GM18507 (cell line): ENCODE measurements around the gene SPAG4.

Experiments
- DNase-seq: peaks from one replicate; pipeline ENCODE4 v3.0.0; 2011; ENCODE audit warnings: low read depth; ENCODE audit not compliant: insufficient read length; ENCODE audit errors: extremely low spot score
- FAIRE-seq: peaks from 2 replicates; lab custom pipeline; 2011; peaks lifted over from hg19 to GRCh38; lab: Jason Lieb, UNC

SPAG4 gene

GRCh38 chr20:35615667-35616464 is at the start of gene SPAG4:
SPAG4 (plus strand) TSS chr20:35615829; CDS start chr20:35616004, 175 bp downstream.
- FAIRE-seq = no peak
- peak; percentile 96 for DNase-seq

DNA sequence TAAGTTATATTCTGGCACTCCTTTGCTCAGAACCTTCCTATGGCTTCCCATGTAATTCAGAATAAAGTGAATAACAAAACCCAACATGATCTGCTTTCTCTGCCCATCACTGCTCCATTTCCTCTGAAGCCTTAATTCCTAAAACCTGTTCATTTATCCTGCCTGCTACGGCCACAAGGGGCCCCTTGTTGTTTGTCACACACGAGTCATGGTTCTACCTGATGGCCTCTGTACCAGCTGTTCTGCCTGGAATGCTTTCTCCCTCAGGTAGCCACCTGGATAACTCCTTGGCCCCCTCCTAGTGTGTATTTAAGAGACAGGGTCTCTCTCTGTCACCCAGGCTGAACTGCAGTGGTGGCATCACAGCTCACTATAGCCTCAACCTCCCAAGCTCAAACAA is 47.0 kb upstream of the SPAG4 start:
- DNase-seq (no peak), FAIRE-seq (no peak)

GRCh38 chr20:35571555-35571954 is 44.1 kb upstream of the SPAG4 start:
- DNase-seq (no peak), FAIRE-seq (no peak)

DNA sequence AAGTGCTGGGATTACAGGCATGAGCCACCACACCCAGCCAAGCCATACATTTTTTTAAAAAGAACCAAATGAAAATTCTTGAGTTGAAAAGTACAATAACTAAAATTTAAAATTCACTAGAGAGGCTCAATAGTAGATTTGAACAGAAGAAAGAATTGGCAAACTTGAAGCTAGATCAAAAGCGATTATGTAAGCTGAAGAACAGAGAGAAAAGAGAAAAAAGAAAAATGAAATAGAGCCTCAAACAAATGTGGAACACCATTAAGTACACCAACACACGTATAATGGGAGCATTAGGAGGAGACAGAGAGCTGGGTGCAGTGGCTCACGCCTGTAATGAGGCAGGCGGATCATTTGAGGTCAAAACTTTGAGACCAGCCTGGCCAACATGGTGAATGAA is 42.8 kb upstream of the SPAG4 start:
- DNase-seq = no peak
- no peak for FAIRE-seq

DNA sequence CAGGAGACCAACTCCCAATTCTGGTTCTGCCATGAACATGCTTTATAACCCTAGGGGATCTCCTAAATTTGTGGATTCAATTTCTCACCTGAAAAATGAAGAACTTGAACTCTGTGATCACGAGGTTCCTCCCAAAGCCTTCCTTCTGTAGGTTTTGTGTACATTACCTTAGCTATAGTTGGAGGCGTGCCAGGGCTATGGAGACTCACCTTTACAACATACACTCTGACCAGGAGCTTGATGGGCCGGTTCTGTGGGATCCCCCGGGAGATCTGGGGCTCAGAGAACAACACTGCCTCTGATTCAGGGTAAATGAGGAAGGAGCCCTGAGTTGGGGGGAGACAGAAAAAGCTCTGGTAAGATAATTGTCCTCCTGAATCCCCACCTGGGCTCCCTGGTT is 39.7 kb upstream of the SPAG4 start:
- no peak for DNase-seq
- FAIRE-seq = no peak

DNA sequence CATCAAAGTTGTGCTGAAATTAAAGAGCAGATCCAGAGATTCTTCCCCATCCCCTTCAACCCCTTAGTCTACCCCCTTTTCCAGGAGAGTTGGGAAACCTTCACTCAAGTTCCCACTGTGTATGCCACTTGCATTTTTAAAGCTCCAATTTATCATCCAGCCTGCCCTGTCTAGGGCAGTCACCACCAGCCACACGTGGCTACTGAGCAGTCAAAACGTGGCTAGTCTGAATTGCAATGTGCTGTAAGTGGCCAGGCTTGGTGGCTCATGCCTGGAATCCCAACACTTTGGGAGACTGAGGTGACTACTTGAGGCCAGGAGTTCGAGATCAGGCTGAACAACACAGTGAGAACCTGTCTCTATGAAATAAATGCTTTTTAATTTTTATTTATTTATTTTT is 38.8 kb upstream of the SPAG4 start:
- no peak for DNase-seq
- no peak for FAIRE-seq

- DNase-seq (no peak), FAIRE-seq (no peak)
Measured at GRCh38 chr20:35578469-35578868, 37.2 kb upstream of the SPAG4 start.

DNA sequence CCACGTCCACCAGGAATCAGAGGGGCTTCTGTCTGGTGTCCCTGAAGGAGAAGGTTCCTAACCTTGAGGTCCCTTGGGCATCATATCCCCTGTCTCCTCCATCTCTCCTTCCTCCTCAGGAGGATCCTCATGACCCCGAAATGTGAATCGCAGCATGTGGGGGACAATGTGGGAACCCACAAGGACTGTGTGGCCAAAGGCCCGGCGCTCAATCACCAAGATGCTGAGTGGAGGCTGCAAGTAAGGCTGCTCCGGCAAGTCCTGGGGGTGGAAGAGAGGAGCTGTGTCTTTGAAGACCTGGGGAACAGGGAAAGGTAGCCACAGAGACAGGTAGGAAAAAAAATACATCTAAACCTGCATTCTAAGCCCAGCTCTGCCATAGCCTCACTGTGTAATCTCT is 36.4 kb upstream of the SPAG4 start:
- DNase-seq = no peak
- no peak for FAIRE-seq

GRCh38 chr20:35582131-35582530 is 33.5 kb upstream of the SPAG4 start:
- no peak for FAIRE-seq
- no peak for DNase-seq

GRCh38 chr20:35582741-35583404 is 32.8 kb upstream of the SPAG4 start:
- DNase-seq (no peak), FAIRE-seq (no peak)

DNA sequence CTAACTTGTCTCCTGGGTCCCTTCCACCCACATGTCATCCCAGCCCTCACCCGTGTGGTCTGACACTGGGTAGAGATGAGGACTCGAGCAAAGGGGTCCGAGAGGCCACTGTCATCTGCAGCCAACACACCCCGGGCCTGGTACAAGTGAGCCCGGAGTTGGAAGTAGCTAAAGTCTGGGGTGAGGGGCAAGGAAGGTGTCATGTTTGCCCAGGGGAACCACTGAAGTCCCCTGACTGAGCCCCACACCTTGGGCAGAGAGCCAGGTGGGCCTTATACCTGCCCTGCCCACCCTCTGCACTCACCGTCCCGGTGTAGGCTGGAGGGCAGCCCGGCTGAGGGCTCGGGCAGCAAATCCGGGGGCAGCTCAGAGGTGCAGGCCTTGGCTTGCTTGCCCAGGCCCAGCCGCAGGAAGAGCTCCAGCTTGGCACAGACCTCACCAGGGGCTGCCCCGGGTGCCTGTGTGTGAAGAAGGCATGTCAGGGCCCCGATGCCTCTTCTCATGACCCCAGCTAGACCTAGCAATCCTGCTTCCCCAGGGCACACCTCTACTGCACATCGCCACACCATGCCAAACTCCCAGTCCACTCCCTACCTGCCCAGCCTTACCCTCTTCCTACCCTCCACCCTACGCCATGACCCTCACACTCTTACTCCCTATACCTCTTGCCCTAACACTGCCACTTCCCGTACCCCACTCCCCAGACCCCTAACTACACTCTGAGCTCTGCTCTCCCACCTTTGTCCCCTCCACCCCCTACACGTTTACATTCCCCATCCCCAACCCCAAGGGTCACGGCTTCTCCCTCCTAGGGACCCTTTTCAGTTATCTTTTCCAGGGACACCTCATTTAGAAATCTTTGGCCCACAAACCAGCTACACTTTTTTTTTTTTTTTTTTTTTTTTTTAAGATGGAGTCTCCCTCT is 31.7 kb upstream of the SPAG4 start:
- DNase-seq (no peak), FAIRE-seq (no peak)

DNA sequence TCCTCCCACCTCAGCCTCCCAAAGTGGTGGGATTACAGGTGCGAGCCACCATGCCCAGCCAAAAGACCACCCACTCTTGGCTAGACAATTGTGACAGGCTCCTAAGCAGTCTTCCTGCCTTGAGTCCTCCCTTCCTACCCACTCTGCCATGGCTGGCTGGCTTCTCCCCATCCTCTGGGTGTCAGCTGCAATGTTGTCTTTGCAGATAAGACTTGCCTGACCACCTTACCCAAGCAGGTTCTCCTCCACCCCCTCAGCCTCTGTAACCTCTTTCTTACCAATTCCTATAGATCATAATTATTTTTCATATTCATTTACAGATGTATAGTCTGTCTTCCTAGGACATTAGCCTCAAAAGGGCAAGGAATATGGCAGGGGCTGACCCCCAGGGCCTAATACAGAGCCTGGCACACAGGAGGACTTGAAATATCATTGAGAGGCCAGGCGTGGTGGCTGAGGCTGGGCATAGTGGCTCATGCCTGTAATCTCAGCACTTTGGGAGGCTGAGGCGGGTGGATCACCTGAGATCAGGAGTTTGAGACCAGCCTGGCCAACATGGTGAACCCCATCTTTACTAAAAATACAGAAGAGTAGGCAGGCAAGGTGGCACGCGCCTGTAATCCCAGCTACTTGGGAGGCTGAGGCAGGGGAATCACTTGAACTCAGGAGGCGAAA is 28.7 kb upstream of the SPAG4 start:
- FAIRE-seq (no peak), DNase-seq (no peak)

- DNase-seq (no peak), FAIRE-seq (no peak)
Measured at GRCh38 chr20:35587436-35587835, 28.2 kb upstream of the SPAG4 start.

GRCh38 chr20:35588397-35588796 is 27.2 kb upstream of the SPAG4 start:
- no peak for FAIRE-seq
- no peak for DNase-seq

- FAIRE-seq = no peak
- no peak for DNase-seq
Measured at GRCh38 chr20:35592339-35592974, 23.2 kb upstream of the SPAG4 start.

- no peak for DNase-seq
- no peak for FAIRE-seq
Measured at GRCh38 chr20:35595456-35595855, 20.2 kb upstream of the SPAG4 start.

GRCh38 chr20:35595901-35596300 is 19.7 kb upstream of the SPAG4 start:
- FAIRE-seq (no peak), DNase-seq (no peak)

DNA sequence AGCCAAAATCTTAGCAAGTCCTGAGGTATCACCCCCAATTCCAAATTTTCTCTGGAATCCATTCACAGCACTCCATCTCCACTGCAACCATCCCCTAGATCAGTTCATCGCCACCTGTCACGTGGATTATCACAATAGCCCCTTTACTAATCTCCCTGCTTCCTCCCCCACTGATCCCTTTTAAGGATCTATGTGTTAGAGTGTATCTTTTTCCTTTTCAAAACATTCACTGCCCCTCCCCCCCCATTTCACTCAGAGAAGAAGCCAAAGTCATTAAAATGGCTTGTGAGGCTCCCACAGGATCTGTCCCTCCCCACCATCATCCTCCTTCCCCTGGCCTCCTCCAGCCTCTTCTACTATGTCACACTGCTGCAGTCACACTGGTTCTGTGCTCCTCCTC is 18.4 kb upstream of the SPAG4 start:
- FAIRE-seq (no peak), DNase-seq (no peak)

GRCh38 chr20:35598476-35598875 is 17.2 kb upstream of the SPAG4 start:
- FAIRE-seq (no peak), DNase-seq (no peak)
